PC-9 (cell line): Measurements from ENCODE around the gene TBC1D14. TPM values are rescaled to one million over a fixed set of nuclear protein-coding genes. Genes with fewer than 3 reads are reported as not detected.

Experiments
- BruUV-seq: library from RNA; stranded (reverse); fragments of 400-500 nt; replicated peaks from 2 replicates; lab custom pipeline; 2021; lab: Mats Ljungman, UMichigan
- CTCF ChIA-PET: fragments of 300-600 bp; sonication (Branson Sonifier 250); formaldehyde crosslinking; loops from one replicate; lab custom pipeline; 2022; ENCODE audit warnings: antibody characterized with exemption; lab: Charles Lee
- POLR2A ChIA-PET: fragments of 300-600 bp; sonication (Branson Sonifier 250); formaldehyde crosslinking; loops from one replicate; lab custom pipeline; 2022; ENCODE audit warnings: antibody characterized with exemption; ENCODE audit not compliant: unreplicated experiment; lab: Charles Lee
- DNase-seq, 2 experiments: peaks; one replicate each; pipeline versions ENCODE4 v3.0.0 to v3.0.0-alpha.2; 2015 to 2022; ENCODE audit warnings: mixed read lengths in 1 of 2
- H2AFZ ChIP-seq: fragments of 200-600 bp; sonication (generic); 2 replicates; pipeline ENCODE4 v1.8.1; 2017; ENCODE audit warnings: antibody characterized with exemption
- H3F3A ChIP-seq: fragments of 200-600 bp; sonication (generic); 2 replicates; pipeline ENCODE4 v1.8.1; 2017; ENCODE audit warnings: antibody characterized with exemption, mild to moderate bottlenecking, low read depth; ENCODE audit not compliant: insufficient read depth
- H3K27ac ChIP-seq: fragments of 200-600 bp; sonication (generic); 2 replicates; pipeline ENCODE4 v1.6.1; 2016; ENCODE audit warnings: mixed run types
- H3K27me3 ChIP-seq: fragments of 200-600 bp; sonication (generic); 2 replicates; pipeline ENCODE4 v1.6.1; 2016; ENCODE audit warnings: low read depth, mixed run types; ENCODE audit not compliant: insufficient read depth
- H3K36me3 ChIP-seq: fragments of 200-600 bp; sonication (generic); 2 replicates; pipeline ENCODE4 v1.6.1; 2016; ENCODE audit warnings: low read depth, mixed run types
- H3K4me1 ChIP-seq: fragments of 200-600 bp; sonication (generic); replicated peaks from 2 replicates; pipeline ENCODE4 v1.6.1; 2016; ENCODE audit warnings: mixed run types; ENCODE audit not compliant: insufficient read depth
- H3K4me2 ChIP-seq: fragments of 200-600 bp; sonication (generic); 2 replicates; pipeline ENCODE4 v1.6.1; 2017; ENCODE audit warnings: mixed run types
- H3K4me3 ChIP-seq: fragments of 200-600 bp; sonication (generic); 2 replicates; pipeline ENCODE4 v1.6.1; 2016; ENCODE audit warnings: mixed run types
- H3K79me2 ChIP-seq: fragments of 200-600 bp; sonication (generic); 2 replicates; pipeline ENCODE4 v1.6.1; 2017; ENCODE audit warnings: low read depth, mixed run types
- H3K9me2 ChIP-seq: fragments of 200-600 bp; sonication (generic); 2 replicates; pipeline ENCODE4 v1.8.1; 2017; ENCODE audit warnings: mild to moderate bottlenecking; ENCODE audit not compliant: insufficient read depth
- H3K9me3 ChIP-seq: fragments of 200-600 bp; sonication (generic); 2 replicates; pipeline ENCODE4 v1.8.1; 2016; ENCODE audit warnings: low read depth; ENCODE audit not compliant: insufficient read depth
- H4K20me1 ChIP-seq: fragments of 200-600 bp; sonication (generic); 2 replicates; pipeline ENCODE4 v1.8.1; 2017; ENCODE audit not compliant: insufficient read depth
- EZH2 ChIP-seq: fragments of 200-600 bp; sonication (generic); IDR thresholded peaks from 2 replicates; pipeline ENCODE4 v1.8.0; 2017; ENCODE audit warnings: antibody characterized with exemption, low read depth
- intact Hi-C: fragments of 100-400 bp; cut with micrococcal nuclease; formaldehyde crosslinking; loops from one replicate; pipeline ENCODE4 v1.10.0; 2022; ENCODE audit not compliant: unreplicated experiment
- total RNA-seq: library from RNA; stranded (reverse); gene quantifications from 2 replicates; pipeline ENCODE4 v1.2.3, GENCODE V29; 2021
- TF ChIP-seq, protein P1 (sequence below): fragments of 200-600 bp; sonication (generic); conservative IDR thresholded peaks from 2 replicates; pipeline ENCODE4 v1.6.1; 2017; ENCODE audit warnings: mixed run types, antibody characterized with exemption, mild to moderate bottlenecking, moderate library complexity

TBC1D14 gene
- total RNA-seq, 1 experiment from 2014 or later, result 46.2 TPM

DNA sequence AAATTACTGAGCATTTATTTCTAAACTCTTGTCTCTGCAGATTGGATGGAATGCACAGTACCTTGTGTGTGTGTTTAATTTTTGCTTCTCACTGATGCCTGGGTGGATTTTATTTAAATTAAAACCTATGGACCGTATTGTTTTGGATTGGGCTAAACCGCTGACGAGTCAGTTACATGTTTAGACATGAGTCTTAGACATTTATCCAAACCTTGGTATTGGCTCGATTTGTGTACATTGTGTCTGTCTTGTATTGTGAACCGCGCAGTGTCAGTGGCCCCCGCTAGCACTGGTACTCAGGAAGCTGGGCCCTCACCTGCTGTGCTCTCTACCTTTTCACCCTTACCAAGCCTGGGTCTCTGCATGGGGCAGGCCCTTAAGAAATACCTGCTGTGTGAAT is 92.7 kb downstream of the TBC1D14 start:
- Histone ChIP-seq H3K36me3 (no peaks in the 10 kb centered on the region), H3K4me1 (peaks cover 26% of the 10 kb centered on the region), H3K9me2 (no peaks in the 10 kb centered on the region), H2AFZ (no peak overlapping the region), H3K9me3 (no peaks in the 10 kb centered on the region), H3K27ac (no peak overlapping the region), H3K4me3 (no peak overlapping the region), H3K4me2 (no peak overlapping the region), H3K79me2 (0 out of 2 replicates have a peak, but pooled peaks cover 13% of the 10 kb centered on the region), H3F3A (peaks cover 16% of the 10 kb centered on the region), H3K27me3 (no peaks in the 10 kb centered on the region), H4K20me1 (no peaks in the 10 kb centered on the region)
- DNase-seq, result no peak
- POLR2A ChIA-PET, result no interaction called here
- intact Hi-C loops, result no loop called here
- no peak for TF ChIP-seq EZH2
- TF ChIP-seq, protein P1, sequence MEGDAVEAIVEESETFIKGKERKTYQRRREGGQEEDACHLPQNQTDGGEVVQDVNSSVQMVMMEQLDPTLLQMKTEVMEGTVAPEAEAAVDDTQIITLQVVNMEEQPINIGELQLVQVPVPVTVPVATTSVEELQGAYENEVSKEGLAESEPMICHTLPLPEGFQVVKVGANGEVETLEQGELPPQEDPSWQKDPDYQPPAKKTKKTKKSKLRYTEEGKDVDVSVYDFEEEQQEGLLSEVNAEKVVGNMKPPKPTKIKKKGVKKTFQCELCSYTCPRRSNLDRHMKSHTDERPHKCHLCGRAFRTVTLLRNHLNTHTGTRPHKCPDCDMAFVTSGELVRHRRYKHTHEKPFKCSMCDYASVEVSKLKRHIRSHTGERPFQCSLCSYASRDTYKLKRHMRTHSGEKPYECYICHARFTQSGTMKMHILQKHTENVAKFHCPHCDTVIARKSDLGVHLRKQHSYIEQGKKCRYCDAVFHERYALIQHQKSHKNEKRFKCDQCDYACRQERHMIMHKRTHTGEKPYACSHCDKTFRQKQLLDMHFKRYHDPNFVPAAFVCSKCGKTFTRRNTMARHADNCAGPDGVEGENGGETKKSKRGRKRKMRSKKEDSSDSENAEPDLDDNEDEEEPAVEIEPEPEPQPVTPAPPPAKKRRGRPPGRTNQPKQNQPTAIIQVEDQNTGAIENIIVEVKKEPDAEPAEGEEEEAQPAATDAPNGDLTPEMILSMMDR, result no peak
- no TSS peak for BruUV-seq
- CTCF ChIA-PET, result no interaction called here

DNA sequence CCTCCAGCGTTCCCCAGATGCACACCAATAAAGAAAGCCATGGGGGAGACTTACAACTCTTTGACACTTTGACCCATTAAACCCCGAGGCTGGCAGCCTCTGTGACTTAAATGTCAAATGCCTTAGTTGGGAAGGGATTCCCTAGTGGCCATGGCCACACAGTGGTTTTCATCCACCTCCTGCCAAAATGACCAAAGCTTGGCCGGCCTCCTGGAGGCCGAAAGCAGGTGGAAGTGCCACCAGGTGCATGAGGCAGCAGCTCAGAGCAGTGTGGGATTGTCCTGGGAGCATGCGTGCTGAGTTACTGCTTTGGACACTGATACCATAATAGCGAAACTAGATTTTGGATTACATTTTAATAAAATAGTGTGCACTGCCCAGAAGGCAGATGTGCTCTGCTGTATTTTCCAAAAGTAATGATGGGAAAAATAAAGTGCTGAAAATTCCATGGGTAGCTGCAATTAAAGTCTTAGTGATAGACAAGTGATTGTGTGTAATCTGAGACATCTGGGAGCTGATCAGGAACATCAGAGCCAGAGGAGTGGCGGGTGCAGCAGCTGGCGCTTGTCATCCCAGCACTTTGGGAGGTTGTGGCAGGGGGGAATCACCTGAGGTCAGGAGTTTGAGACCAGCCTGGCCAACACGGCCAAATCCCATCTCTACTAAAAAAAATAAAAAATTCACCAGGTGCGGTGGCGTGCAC is 93.7 kb downstream of the TBC1D14 start:
- H3K4me1 ChIP-seq, result peaks cover 17% of the 10 kb centered on the region
- H4K20me1 ChIP-seq, result no peaks in the 10 kb centered on the region
- H3K9me2 ChIP-seq, result no peaks in the 10 kb centered on the region
- no peak overlapping the region for H2AFZ ChIP-seq
- BruUV-seq, result no TSS peak
- H3K36me3 ChIP-seq, result 0 out of 2 replicates have a peak, but pooled peaks cover 4% of the 10 kb centered on the region
- H3K27me3 ChIP-seq, result no peaks in the 10 kb centered on the region
- POLR2A ChIA-PET, result no interaction called here
- no peaks in the 10 kb centered on the region for H3K9me3 ChIP-seq
- DNase-seq, result no peak
- CTCF ChIA-PET, result interaction anchor here (0.6 kb wide), 1 partner anchor 9 kb away, joined by 3 read pairs; no protein-coding TSS in a partner anchor
- no peak overlapping the region for H3K4me2 ChIP-seq
- H3K4me3 ChIP-seq, result no peak overlapping the region
- intact Hi-C loops, result no loop called here
- peaks cover 13% of the 10 kb centered on the region for H3F3A ChIP-seq
- no peak overlapping the region for H3K27ac ChIP-seq
- 0 out of 2 replicates have a peak, but pooled peaks cover 13% of the 10 kb centered on the region for H3K79me2 ChIP-seq
- TF ChIP-seq EZH2, result no peak
- TF ChIP-seq, protein P1, result no peak

DNA sequence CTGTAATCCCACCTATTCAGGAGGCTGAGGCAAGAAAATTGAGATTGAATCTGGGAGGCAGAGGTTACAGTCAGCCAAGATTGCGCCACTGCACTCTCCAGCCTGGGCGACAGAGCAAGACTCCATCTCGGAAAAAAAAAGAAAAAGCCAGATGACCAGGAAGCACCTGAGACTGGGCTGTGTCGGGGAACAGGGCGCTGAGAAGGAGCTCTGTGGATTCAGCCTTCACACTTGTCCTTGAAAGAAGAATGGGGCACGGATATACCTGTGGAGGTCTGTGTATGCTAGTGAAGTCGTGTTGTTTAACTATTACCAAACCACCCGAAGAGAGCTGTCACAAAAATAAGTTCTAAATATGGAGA is 94.2 kb downstream of the TBC1D14 start:
- Histone ChIP-seq H3K79me2 (0 out of 2 replicates have a peak, but pooled peaks cover 13% of the 10 kb centered on the region), H3K36me3 (0 out of 2 replicates have a peak, but pooled peaks cover 4% of the 10 kb centered on the region), H3K4me2 (no peak overlapping the region), H2AFZ (no peak overlapping the region), H3K9me2 (no peaks in the 10 kb centered on the region), H3F3A (peaks cover 8% of the 10 kb centered on the region), H3K4me3 (no peak overlapping the region), H4K20me1 (no peaks in the 10 kb centered on the region), H3K9me3 (no peaks in the 10 kb centered on the region), H3K4me1 (peaks cover 12% of the 10 kb centered on the region), H3K27me3 (no peaks in the 10 kb centered on the region), H3K27ac (no peak overlapping the region)
- intact Hi-C loops, result no loop called here
- BruUV-seq, result no TSS peak
- TF ChIP-seq, protein P1, result no peak
- TF ChIP-seq EZH2, result no peak
- POLR2A ChIA-PET, result no interaction called here
- CTCF ChIA-PET, result no interaction called here
- DNase-seq, result no peak
